Fibroblast of lung (primary cell): ENCODE results near the gene EMC10.

Experiments used
- EZH2 ChIP-seq: IDR thresholded peaks from 2 replicates; pipeline ENCODE4 v1.5.1; 2012; ENCODE audit warnings: low read length, control low read depth, mild to moderate bottlenecking; ENCODE audit errors: missing control alignments
- TF ChIP-seq, protein P1 (sequence below), 2 donors: IDR thresholded peaks in 1 of 2; conservative IDR thresholded peaks in 1 of 2; 1 replicate in 1 of 2; 2 replicates in 1 of 2; pipeline ENCODE4 v1.5.1; 2011 to 2012; ENCODE audit warnings: low read length in 2 of 2, control low read depth in 1 of 2, inconsistent platforms in 1 of 2, low read depth in 1 of 2, mild to moderate bottlenecking in 1 of 2

DNA sequence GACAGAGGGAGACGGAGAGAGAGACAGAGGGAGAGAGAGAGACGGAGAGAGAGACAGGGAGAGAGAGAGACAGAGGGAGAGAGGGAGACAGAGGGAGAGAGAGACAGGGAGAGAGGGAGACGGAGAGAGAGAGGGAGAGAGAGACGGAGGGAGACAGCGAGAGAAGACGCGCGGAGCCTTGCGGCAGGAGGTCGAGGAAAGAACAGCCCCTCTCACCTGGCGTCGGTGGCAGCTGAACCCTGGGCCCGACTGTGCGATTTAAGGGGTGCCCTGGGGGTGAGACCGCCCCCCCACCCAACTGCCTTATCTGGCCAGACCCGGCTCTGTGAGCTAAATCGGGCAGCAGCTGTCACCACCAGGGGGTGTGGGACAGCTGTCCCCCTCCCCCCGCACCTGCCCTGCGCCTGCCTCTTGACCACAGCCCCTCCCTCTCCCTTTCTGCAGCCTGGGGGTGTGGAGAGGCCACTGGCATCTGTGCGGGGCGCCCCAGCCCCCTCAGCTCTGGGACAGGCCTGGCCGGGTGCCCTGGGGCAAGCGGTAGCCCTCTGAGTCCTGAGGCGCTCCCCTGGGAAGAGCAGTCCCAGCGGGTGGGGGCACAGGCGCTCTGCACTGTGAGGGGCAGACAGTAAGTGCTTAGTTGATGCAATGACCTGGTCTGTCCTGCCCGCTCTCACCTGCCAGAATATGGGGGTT is 23.9 kb downstream of the EMC10 start:
- TF ChIP-seq, protein P1, sequence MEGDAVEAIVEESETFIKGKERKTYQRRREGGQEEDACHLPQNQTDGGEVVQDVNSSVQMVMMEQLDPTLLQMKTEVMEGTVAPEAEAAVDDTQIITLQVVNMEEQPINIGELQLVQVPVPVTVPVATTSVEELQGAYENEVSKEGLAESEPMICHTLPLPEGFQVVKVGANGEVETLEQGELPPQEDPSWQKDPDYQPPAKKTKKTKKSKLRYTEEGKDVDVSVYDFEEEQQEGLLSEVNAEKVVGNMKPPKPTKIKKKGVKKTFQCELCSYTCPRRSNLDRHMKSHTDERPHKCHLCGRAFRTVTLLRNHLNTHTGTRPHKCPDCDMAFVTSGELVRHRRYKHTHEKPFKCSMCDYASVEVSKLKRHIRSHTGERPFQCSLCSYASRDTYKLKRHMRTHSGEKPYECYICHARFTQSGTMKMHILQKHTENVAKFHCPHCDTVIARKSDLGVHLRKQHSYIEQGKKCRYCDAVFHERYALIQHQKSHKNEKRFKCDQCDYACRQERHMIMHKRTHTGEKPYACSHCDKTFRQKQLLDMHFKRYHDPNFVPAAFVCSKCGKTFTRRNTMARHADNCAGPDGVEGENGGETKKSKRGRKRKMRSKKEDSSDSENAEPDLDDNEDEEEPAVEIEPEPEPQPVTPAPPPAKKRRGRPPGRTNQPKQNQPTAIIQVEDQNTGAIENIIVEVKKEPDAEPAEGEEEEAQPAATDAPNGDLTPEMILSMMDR (conservative IDR thresholded peaks at IDR 0.05 in 1 of 2, IDR thresholded peaks at IDR 0.05 in 1 of 2; ENCODE audit: low read depth in 1 of 2, low read length in 2 of 2): peak in 1 of 2 donors; percentile 5
- TF ChIP-seq EZH2: no peak
